Raji (cell line): ENCODE results near the gene FAM118A.

ENCODE experiments used
- POLR2A ChIP-seq: IDR thresholded peaks from 2 replicates; pipeline ENCODE4 v1.6.1; 2011; ENCODE audit warnings: low read depth, low read length, control low read depth; ENCODE audit not compliant: insufficient read depth

FAM118A gene

GRCh38 chr22:45381348-45381747 is 71.6 kb downstream of the FAM118A start:
- no peak for TF ChIP-seq POLR2A

GRCh38 chr22:45389546-45389945 is 79.8 kb downstream of the FAM118A start:
- no peak for TF ChIP-seq POLR2A
